COLO829 (cell line): ENCODE results near the gene NEK11.
"Not testable (repeated sequence)": the region's sequence is repeated elsewhere in the genome, so short reads cannot be mapped to it uniquely, and the experiment has no call there.

Experiments
- DNase-seq: peaks from one replicate; pipeline ENCODE4 v3.0.0; 2012; ENCODE audit warnings: low spot score

Gene NEK11

GRCh38 chr3:131299836-131300235 lies 273.2 kb downstream of the NEK11 start:
- DNase-seq, result no peak

- no peak for DNase-seq
Observed at GRCh38 chr3:131303848-131304247, 277.2 kb downstream of the NEK11 start.

GRCh38 chr3:131304890-131305289 lies 278.2 kb downstream of the NEK11 start:
- DNase-seq, result no peak

- DNase-seq, result no peak
Observed at GRCh38 chr3:131306242-131306641, 279.6 kb downstream of the NEK11 start.

- DNase-seq, result no peak
Observed at GRCh38 chr3:131314318-131314717, 287.6 kb downstream of the NEK11 start.

GRCh38 chr3:131315162-131315561 lies 288.5 kb downstream of the NEK11 start:
- no peak for DNase-seq

- DNase-seq, result no peak
Observed at GRCh38 chr3:131317667-131318066, 291.0 kb downstream of the NEK11 start.

- DNase-seq, result no peak
Observed at GRCh38 chr3:131323014-131323413, 296.3 kb downstream of the NEK11 start.

GRCh38 chr3:131323792-131324191 lies 297.1 kb downstream of the NEK11 start:
- DNase-seq, result no peak

- DNase-seq, result no peak
Observed at GRCh38 chr3:131324923-131325322, 298.2 kb downstream of the NEK11 start.

DNA sequence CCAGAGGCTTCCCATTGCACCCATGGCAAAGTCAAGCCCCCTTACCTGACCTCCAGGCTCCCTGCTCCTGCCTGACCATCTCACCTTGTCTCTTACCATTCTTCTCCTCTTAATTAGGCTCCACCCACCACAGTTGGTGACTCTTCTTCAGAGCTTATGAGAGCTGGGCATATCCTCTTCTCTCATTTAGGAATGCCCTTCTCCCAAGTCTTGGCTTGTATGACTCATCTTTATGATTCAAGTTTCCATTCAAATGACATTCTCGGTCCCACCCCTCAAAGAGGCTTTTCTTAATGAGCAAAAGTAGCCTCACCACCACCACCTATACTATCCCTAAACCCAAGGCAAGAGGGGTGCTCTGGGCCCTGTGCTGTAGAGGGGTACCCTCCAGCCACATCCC lies 299.6 kb downstream of the NEK11 start:
- DNase-seq, result peak; percentile 28

DNA sequence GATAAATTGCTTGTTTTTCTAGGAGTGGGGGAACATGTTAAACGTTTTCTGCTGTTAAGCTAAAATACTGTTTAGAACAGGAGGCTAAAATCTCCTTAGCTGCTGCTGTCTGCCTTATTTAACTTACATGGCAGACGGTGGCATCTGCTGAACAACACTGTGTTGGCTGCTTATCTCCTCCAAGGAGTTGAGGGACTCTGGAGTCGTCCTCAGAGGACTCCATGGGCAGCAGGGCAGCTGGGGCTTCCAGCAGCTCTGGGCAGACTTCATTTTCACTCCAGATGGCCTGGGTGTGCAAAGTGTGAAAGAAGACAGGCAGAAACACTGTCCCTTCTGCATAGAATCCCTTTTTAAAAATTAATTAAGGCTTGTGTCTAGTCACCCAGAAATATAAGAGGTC lies 302.0 kb downstream of the NEK11 start:
- no peak for DNase-seq

DNA sequence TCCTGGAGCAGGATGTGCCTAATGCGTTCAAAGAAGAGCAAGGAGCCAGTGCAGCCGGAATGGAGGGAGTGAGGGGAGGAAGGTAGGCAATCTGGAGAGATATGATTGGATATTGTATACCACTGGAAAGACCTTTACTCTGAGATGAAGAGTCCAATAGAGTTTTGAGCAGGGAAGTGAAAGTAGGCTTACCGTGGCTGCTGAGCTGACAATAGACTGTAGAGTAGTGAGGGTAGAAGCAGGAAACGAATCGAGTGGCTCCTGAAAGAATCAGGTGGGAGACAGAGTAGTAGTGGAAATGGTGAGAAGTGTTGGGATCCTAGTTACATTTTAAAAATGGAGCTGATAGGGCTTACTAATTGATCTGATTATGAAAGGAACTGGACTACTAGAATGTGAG lies 303.1 kb downstream of the NEK11 start:
- no peak for DNase-seq

DNA sequence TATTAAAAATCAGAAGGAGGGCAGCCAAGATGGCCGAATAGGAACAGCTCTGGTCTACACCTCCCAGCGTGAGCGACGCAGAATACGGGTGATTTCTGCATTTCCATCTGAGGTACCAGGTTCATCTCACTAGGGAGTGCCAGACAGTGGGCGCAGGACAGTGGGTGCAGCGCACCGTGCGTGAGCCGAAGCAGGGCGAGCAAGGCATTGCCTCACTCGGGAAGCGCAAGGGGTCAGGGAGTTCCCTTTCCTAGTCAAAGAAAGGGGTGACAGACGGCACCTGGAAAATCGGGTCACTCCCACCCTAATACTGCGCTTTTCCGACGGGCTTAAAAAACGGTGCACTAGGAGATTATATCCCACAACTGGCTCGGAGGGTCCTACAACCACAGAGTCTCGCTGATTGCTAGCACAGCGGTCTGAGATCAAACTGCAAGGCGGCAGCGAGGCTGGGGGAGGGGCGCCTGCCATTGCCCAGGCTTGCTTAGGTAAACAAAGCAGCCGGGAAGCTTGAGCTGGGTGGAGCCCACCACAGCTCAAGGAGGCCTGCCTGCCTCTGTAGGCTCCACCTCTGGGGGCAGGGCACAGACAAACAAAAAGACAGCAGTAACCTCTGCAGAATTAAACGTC lies 304.9 kb downstream of the NEK11 start:
- DNase-seq, result not testable (repeated sequence)

DNA sequence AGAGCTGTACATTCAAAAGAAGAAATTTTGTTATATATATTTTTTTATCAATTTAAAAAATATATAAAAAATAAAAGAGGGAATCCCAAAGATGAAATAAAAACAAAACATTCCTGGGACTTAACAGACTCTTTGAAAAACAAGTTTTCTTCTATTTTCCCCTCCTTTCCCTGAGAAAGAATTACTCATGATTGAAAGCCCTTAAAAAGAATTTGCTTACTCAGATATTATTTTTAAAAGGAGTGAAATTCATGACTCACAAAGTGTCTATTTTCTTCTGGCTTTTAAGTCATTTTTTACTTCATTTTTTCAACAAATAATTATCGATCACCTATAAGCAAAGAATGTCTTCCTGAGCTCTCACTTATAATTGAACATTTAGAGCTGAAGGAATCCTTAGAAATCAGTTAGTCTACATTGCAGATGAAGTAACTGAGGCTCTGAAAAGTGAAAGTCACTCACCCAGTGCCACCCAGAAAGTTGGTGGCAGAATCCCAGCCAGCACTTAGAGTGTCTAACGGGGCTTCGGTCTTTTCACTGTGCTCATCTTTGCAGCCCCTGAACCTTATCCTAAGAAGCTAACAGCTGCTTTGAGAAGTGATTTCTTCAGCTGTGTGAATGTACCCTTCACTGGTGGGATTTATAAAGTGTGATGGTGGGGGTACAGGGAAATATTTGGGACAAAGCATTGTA lies 312.4 kb downstream of the NEK11 start:
- DNase-seq, result no peak

GRCh38 chr3:131341761-131342160 lies 315.1 kb downstream of the NEK11 start:
- DNase-seq, result no peak

GRCh38 chr3:131348911-131349310 lies 322.2 kb downstream of the NEK11 start:
- no peak for DNase-seq

- DNase-seq, result no peak
Observed at GRCh38 chr3:131349454-131349853, 322.8 kb downstream of the NEK11 start.

- peak; percentile 56 for DNase-seq
Observed at GRCh38 chr3:131349946-131350347, 323.3 kb downstream of the NEK11 start.

DNA sequence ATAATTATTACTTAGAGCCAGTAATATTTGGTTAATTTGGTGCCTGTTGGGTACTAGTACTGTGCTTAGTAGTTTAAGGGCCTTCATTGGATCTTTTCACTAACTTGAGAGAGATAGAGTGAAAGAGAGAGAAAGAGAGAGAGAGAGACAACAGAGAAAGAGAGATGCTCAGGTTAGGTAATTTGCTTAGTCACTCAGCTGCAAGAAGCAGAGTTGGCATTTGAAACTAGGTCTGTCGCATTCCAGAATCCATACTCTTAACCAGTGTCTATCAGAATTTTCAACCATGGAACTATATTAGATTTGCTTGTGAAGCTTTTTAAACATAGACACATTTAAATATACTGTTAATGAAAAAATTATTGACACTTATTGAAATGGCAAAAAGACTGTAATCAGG lies 323.8 kb downstream of the NEK11 start:
- no peak for DNase-seq

GRCh38 chr3:131353016-131353877 lies 326.6 kb downstream of the NEK11 start:
- DNase-seq, result no peak

GRCh38 chr3:131353986-131354385 lies 327.3 kb downstream of the NEK11 start:
- no peak for DNase-seq

GRCh38 chr3:131356006-131356595 lies 329.4 kb downstream of the NEK11 start:
- no peak for DNase-seq
